Femur (tissue), 1 donor: Measurements from ENCODE around the gene TOP2A.

ENCODE experiments used
- DNase-seq: peaks from one replicate; pipeline ENCODE4 v3.0.0-alpha.2; 2017

The TOP2A gene

GRCh38 chr17:40453881-40454612 lies 36.4 kb upstream of the TOP2A start:
- no peak for DNase-seq

GRCh38 chr17:40452921-40453378 lies 35.3 kb upstream of the TOP2A start:
- no peak for DNase-seq

- DNase-seq, result peak; percentile 82
Measured at GRCh38 chr17:40452216-40452787, 34.6 kb upstream of the TOP2A start.

DNA sequence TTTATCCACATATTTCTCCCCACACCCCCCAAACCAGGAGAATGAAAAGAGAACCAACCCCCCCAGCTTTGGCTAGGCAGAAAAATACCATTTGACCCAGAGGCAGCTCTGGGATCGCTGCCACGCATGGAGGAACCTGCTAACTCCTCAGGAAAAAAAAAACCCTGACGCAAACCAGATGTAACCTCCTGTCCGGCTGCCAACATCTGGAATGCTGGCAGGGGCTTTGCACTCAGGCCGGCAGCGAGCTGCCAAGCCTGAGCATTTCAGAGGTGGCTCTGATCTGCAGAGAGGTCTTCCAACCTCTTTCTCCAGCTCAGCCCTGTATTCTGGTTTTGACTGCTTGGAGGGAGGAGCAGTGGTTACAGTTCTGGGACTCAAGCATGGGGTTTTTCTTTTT lies 33.7 kb upstream of the TOP2A start:
- DNase-seq, result peak; percentile 91

DNA sequence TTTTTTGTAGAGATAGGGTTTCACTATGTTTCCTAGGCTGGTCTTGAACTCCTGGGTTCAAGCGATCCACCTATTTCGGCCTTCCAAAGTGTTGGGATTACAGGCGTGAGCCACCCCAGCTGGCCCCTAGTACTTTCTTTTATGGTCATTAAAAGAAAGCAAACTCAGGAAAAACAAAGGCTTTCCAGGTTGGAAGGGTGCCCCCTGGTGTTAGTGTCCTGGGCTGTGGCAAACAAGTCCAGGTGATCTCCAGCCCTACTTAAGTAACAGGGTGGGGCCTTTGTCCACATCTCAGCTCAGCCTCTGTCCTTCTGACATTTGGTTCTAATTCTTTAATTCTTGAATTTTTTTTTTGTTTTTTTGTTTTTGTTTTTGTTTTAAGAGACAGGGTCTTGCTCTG lies 32.5 kb upstream of the TOP2A start:
- no peak for DNase-seq

DNA sequence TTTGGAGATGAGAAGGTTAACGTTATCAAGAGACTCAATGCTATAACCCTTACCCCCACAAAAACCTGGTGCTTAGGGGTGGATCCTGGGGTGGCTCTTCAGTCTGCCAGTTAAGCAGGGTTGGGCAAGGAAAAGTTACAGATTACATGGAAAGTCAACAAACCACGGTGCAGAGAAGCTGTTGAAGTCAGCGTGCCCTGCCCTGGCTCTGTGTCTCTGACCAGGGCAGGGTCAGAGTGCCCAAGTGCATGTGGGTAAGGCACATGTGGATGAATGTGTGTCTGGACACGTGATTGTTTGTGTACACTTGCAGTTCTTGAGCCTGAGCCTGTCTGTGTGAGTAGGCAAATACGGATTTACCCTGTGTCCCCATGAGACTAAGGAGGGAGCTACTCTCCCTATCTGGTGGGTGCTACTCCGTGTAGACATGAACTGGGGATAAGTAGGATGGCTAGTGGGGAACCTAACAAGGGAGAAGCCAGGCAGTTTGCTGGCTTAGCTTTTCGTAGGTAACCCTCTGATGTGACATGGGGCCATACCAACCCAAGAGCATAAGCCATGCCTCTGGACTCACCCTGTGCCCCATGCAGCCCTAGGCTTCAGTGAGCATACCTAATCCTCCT lies 31.1 kb upstream of the TOP2A start:
- no peak for DNase-seq

- DNase-seq, result no peak
Measured at GRCh38 chr17:40448213-40448638, 30.5 kb upstream of the TOP2A start.

GRCh38 chr17:40447806-40448205 lies 30.1 kb upstream of the TOP2A start:
- DNase-seq, result no peak

DNA sequence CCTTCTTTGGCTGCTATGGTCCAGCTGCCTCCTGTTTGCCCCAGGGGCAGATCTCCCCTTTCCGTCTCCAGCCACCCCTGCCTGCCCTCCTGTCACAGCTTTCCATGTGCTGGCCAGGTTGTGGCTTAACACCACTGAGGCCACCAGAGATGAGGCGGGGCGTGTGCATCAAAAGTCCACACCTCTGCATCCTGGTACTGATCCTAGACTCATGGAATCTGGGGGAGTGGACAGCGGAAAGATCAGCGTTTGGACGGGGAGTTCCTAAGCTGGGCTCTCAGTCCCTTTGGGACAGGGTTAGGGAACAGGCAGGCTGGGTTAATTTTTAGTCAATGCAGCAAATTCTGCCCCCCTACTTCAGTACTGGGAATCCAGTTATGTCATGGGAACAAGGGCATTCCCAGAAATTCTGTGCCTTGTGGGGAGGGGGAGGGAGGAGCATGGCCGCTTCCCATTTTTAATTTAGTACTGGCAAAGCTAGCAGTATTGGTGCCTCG lies 29.5 kb upstream of the TOP2A start:
- DNase-seq, result no peak

DNA sequence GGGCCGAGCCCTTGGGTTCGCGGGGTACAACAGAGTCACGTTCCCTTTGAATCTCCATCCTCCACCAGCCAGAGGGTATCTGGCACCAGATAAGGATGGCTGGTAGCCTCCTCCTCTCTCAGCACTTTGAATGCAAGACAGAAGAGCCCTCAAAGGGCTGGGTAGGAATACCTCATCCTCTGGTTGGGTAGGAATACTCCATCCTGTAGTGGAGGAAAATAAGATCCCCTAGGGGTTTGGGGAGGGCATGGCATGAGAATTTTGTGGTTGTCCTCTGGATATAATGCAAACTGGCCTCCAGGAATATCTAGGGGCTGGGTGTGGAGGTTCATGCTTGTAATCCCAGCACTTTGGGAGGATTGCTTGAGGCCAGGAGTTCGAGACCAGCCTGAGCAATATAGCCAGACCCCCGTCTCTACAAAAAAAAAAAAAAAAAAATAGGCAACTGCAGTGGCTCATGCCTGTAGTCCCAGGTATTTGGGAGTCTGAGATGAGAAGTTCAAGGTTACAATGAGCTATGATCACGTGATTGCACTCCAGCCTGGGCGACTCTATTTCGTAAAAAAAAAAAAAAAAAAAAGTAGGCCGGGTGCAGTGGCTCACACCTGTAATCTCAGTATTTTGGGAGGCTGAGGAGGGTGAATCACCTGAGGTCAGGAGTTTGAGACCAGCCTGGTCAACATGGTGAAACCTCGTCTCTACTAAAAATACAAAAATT lies 28.2 kb upstream of the TOP2A start:
- DNase-seq, result no peak

GRCh38 chr17:40443988-40444899 lies 26.5 kb upstream of the TOP2A start:
- no peak for DNase-seq

DNA sequence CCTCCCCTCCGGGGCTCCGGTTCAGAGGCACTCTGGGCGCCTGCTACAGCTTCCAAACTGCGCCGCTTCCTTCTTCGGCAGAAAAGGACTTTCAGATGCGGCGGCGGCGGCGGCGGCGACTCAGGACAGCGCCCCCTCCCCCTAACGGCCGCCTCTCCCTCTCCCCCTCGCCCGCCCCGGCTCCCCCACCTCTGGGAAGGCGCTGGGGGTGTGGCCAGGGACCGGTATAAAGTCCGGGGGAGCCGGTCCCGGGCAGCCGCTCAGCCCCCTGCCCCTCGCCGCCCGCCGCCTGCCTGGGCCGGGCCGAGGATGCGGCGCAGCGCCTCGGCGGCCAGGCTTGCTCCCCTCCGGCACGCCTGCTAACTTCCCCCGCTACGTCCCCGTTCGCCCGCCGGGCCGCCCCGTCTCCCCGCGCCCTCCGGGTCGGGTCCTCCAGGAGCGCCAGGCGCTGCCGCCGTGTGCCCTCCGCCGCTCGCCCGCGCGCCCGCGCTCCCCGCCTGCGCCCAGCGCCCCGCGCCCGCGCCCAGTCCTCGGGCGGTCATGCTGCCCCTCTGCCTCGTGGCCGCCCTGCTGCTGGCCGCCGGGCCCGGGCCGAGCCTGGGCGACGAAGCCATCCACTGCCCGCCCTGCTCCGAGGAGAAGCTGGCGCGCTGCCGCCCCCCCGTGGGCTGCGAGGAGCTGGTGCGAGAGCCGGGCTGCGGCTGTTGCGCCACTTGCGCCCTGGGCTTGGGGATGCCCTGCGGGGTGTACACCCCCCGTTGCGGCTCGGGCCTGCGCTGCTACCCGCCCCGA lies 25.7 kb upstream of the TOP2A start, which contains the start of gene IGFBP4:
IGFBP4 (plus strand) TSS at position 255 of the 792 bp plus-strand sequence; CDS start at position 541, 286 bp downstream.
- peak; percentile 89 for DNase-seq

- no peak for DNase-seq
Measured at GRCh38 chr17:40442392-40443195, 24.9 kb upstream of the TOP2A start.

- DNase-seq, result no peak
Measured at GRCh38 chr17:40440166-40440565, 22.5 kb upstream of the TOP2A start.

DNA sequence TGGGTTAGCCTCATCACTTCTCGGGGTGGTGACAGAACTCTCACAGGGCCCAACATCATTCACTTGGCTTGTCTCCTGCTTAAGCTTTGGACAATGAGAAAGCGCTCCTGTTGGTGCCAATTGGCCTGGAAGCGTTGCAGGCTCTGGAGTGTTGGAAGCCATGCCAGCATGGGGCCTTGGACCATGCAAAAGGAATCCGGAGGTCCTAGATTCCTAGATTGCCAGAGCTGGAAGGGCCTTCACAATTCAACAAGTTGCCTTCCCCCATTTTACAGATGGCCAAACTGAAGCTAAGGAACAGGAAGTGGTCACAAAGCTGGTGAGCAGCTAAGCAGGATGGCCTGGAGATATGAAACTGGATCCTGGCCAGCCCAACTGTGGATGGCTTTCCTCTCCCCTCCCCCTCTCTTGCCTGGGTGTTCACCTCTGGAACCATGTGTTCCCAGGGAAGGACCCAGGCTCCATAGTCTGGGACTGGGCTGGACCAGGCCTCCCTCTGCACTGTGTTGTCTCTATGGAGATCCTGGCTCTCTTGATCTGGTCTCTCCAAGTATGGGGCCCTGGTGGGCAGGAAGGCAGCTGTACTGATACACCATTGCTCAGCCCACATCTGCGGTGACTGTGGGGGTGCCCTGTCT lies 19.5 kb upstream of the TOP2A start:
- DNase-seq, result no peak

GRCh38 chr17:40436636-40437035 lies 18.9 kb upstream of the TOP2A start:
- DNase-seq, result no peak

DNA sequence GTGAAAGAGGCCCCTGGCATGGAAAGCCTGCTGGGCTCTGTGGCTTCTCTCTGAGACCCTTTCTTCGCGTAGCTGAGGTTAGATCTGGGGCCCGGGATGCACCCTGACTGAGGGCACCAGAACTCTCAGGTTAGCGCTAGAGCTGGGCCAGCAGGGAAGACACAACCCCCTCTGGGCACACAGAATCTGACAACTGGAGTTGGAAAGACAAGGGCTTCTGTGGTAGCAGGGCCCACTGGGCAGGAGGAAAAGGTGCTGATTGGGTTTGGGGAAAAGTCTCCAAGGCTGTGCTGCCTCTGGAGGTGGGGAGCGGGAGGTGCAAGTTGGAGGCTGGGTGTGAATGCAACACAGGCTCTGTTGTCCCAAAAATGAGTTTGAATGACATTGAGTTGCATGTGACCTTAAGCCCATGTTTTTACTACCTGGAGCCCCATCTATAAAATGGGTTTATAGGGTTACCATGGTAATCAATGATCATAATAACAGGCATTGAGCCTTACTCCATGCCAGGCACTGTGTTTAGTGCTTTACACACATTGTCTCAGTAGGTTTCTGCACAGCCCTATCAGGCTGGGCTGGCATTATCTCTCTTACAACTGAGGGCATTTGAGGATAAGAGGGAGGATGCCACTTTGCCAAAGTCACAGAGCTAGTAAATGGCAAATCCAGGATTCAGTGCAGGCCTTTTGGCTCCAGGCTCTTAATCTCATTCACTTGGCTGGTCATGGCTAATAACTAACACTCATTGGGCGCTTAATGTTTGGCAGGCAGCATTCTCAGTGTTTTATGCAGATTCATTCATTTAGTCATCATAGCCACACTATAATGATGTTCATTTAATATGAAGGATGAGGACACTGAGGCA lies 16.1 kb upstream of the TOP2A start:
- DNase-seq, result no peak

DNA sequence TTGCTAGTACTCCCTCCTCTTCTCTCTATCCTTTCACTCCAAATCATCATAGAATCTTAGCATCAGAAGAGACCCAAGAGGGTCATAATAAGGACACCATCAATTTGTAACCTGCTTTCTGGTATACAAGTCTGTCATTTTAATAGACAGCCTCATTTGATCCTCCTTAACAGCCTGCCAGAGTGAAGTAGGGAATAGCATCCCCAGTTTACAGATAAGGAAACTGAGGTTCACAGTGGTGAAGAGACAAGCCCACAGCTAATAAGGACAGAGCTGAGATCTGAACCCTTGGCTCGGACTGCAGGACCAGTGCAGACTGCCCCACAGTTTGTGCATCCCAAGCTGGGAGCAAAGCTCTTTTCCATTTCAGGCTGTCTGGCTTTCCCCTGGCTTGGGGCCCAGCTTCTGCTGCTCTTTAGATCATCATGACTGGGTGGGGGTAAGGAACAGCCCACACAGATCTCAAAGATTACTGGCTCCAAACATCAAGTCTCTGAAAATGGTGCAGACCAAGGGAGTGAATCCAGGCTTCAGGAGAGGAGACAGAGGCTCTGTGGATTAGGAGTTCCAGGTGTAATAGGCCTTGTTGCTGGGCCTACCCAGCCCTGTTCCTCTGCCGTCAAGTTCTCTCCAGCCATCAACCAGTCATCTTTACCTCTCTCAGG lies 15.3 kb upstream of the TOP2A start:
- DNase-seq, result peak; percentile 84
